Measurements from ENCODE around the gene CMIP.

CMIP gene

GRCh38 chr16:81551151-81551808 lies 106.7 kb downstream of the CMIP start:
- H3K9me3 ChIP-seq (ENCODE audit: insufficient read depth, low read length, severe bottlenecking) = no peaks in the 10 kb centered on the region
- TF ChIP-seq CTCF (IDR thresholded peaks at IDR 0.05; ENCODE audit: borderline replicate concordance, extremely low read depth, low read length, poor library complexity, severe bottlenecking) (no peak), EZH2 (IDR thresholded peaks at IDR 0.05; ENCODE audit: borderline replicate concordance, low read depth, low read length, severe bottlenecking) (no peak)
- peaks cover 99% of the 10 kb centered on the region for H3K79me2 ChIP-seq (ENCODE audit: insufficient read depth, low read length)
- no peaks in the 10 kb centered on the region for H3K4me1 ChIP-seq (ENCODE audit: insufficient read depth, low read length)
- no peak overlapping the region for H3K4me2 ChIP-seq (ENCODE audit: insufficient read depth, low read length)
- DNase-seq (no peak), ATAC-seq (ENCODE audit: insufficient read depth, low read depth) (no peak)
- H3K4me3 ChIP-seq (ENCODE audit: low read depth in 1 of 2, low read length in 2 of 2) = no peak overlapping the region
- H4K20me1 ChIP-seq (ENCODE audit: insufficient read depth, low read length) = peaks cover 92% of the 10 kb centered on the region
- H3K9ac ChIP-seq (ENCODE audit: low read depth, low read length) = no peak overlapping the region
- no peak overlapping the region for H3K27ac ChIP-seq (ENCODE audit: low read length)
- H2AFZ ChIP-seq (ENCODE audit: low read depth, low read length) = no peak overlapping the region
- H3K36me3 ChIP-seq (ENCODE audit: insufficient read depth, low read length) = 0 out of 2 replicates have a peak, but pooled peaks cover 10% of the 10 kb centered on the region
- H3K27me3 ChIP-seq (ENCODE audit: insufficient read depth, low read length, poor library complexity) = no peaks in the 10 kb centered on the region

- peaks cover 92% of the 10 kb centered on the region for H4K20me1 ChIP-seq (ENCODE audit: insufficient read depth, low read length)
- DNase-seq = no peak
- 0 out of 2 replicates have a peak, but pooled peaks cover 10% of the 10 kb centered on the region for H3K36me3 ChIP-seq (ENCODE audit: insufficient read depth, low read length)
- H3K9ac ChIP-seq (ENCODE audit: low read depth, low read length) = no peak overlapping the region
- H2AFZ ChIP-seq (ENCODE audit: low read depth, low read length) = no peak overlapping the region
- TF ChIP-seq CTCF (IDR thresholded peaks at IDR 0.05; ENCODE audit: borderline replicate concordance, extremely low read depth, low read length, poor library complexity, severe bottlenecking) = no peak
- TF ChIP-seq EZH2 (IDR thresholded peaks at IDR 0.05; ENCODE audit: borderline replicate concordance, low read depth, low read length, severe bottlenecking) = no peak
- H3K4me2 ChIP-seq (ENCODE audit: insufficient read depth, low read length) = no peak overlapping the region
- no peaks in the 10 kb centered on the region for H3K4me1 ChIP-seq (ENCODE audit: insufficient read depth, low read length)
- H3K27me3 ChIP-seq (ENCODE audit: insufficient read depth, low read length, poor library complexity) = no peaks in the 10 kb centered on the region
- peaks cover 99% of the 10 kb centered on the region for H3K79me2 ChIP-seq (ENCODE audit: insufficient read depth, low read length)
- no peak overlapping the region for H3K27ac ChIP-seq (ENCODE audit: low read length)
- ATAC-seq (ENCODE audit: insufficient read depth, low read depth) = no peak
- no peak overlapping the region for H3K4me3 ChIP-seq (ENCODE audit: low read depth in 1 of 2, low read length in 2 of 2)
- no peaks in the 10 kb centered on the region for H3K9me3 ChIP-seq (ENCODE audit: insufficient read depth, low read length, severe bottlenecking)
Measured at GRCh38 chr16:81551821-81552304, 107.3 kb downstream of the CMIP start.

GRCh38 chr16:81552743-81553079 lies 108.1 kb downstream of the CMIP start:
- H2AFZ ChIP-seq (ENCODE audit: low read depth, low read length) = no peak overlapping the region
- TF ChIP-seq EZH2 (IDR thresholded peaks at IDR 0.05; ENCODE audit: borderline replicate concordance, low read depth, low read length, severe bottlenecking) (no peak), CTCF (IDR thresholded peaks at IDR 0.05; ENCODE audit: borderline replicate concordance, extremely low read depth, low read length, poor library complexity, severe bottlenecking) (no peak)
- no peaks in the 10 kb centered on the region for H3K4me1 ChIP-seq (ENCODE audit: insufficient read depth, low read length)
- no peak for ATAC-seq (ENCODE audit: insufficient read depth, low read depth)
- peaks cover 89% of the 10 kb centered on the region for H4K20me1 ChIP-seq (ENCODE audit: insufficient read depth, low read length)
- H3K79me2 ChIP-seq (ENCODE audit: insufficient read depth, low read length) = peaks cover 98% of the 10 kb centered on the region
- no peak overlapping the region for H3K4me2 ChIP-seq (ENCODE audit: insufficient read depth, low read length)
- 0 out of 2 replicates have a peak, but pooled peaks cover 10% of the 10 kb centered on the region for H3K36me3 ChIP-seq (ENCODE audit: insufficient read depth, low read length)
- peak overlapping the region; percentile 10; the same call in 1 of the 2 replicates for H3K27ac ChIP-seq (ENCODE audit: low read length)
- DNase-seq = no peak
- H3K4me3 ChIP-seq (ENCODE audit: low read depth in 1 of 2, low read length in 2 of 2) = no peak overlapping the region
- H3K27me3 ChIP-seq (ENCODE audit: insufficient read depth, low read length, poor library complexity) = no peaks in the 10 kb centered on the region
- no peak overlapping the region for H3K9ac ChIP-seq (ENCODE audit: low read depth, low read length)
- H3K9me3 ChIP-seq (ENCODE audit: insufficient read depth, low read length, severe bottlenecking) = no peaks in the 10 kb centered on the region
